ENCODE results near the gene KCNQ1. TPM values are rescaled to one million over a fixed set of nuclear protein-coding genes. Genes with fewer than 3 reads are reported as not detected.

The KCNQ1 gene
- total RNA-seq, 4 donors from 2014 or later, result 3.2 to 12.7 (median 5.5) TPM

- no peak for TF ChIP-seq CTCF (IDR thresholded peaks at IDR 0.05; ENCODE audit: low read depth)
These were observed 343.6 kb downstream of the KCNQ1 start for GRCh38 chr11:2788168-2789071.

GRCh38 chr11:2789331-2789730 lies 344.5 kb downstream of the KCNQ1 start:
- no peak for TF ChIP-seq CTCF (IDR thresholded peaks at IDR 0.05; ENCODE audit: low read depth)

DNA sequence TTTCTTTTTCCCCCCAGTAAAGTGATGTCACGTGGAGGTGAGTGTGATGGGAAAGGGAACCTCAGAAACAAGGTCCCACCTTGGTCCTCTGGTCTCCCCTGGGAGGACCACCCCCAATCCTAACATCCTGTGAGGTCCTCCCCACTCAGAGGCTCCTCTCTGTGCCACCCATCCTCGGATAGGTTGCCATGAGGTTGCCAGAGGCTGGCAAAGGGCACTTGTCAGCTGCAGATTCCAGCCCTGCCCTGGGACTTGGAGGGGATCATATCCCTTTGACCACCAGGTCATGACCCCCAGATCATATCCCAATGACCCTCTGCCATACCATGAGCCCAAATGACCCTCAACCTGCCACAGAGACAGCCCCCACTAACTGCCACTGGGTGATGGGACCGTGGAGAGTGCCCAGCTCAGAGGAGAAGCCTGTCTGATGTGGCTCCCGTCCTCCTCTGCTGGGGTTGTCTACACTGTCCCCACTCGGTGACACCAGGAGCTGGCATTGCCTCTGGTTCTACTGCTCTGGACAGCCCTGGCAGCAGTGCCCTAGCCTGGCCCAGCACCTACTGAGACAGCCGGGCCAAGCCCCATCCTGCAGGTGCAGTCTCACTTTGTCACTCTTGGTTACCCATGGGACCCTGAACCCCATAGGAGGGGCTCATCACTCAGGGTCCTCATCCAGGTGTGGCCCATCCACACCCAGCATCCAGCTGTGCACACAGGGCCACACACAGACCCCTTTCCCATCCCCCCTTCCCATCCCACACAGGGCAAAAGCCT lies 345.2 kb downstream of the KCNQ1 start:
- no peak for TF ChIP-seq CTCF (IDR thresholded peaks at IDR 0.05; ENCODE audit: low read depth)

GRCh38 chr11:2790568-2790921 lies 345.7 kb downstream of the KCNQ1 start:
- TF ChIP-seq CTCF (IDR thresholded peaks at IDR 0.05; ENCODE audit: low read depth), result no peak

- no peak for TF ChIP-seq CTCF (IDR thresholded peaks at IDR 0.05; ENCODE audit: low read depth)
These were observed 346.3 kb downstream of the KCNQ1 start for GRCh38 chr11:2791139-2791520.

DNA sequence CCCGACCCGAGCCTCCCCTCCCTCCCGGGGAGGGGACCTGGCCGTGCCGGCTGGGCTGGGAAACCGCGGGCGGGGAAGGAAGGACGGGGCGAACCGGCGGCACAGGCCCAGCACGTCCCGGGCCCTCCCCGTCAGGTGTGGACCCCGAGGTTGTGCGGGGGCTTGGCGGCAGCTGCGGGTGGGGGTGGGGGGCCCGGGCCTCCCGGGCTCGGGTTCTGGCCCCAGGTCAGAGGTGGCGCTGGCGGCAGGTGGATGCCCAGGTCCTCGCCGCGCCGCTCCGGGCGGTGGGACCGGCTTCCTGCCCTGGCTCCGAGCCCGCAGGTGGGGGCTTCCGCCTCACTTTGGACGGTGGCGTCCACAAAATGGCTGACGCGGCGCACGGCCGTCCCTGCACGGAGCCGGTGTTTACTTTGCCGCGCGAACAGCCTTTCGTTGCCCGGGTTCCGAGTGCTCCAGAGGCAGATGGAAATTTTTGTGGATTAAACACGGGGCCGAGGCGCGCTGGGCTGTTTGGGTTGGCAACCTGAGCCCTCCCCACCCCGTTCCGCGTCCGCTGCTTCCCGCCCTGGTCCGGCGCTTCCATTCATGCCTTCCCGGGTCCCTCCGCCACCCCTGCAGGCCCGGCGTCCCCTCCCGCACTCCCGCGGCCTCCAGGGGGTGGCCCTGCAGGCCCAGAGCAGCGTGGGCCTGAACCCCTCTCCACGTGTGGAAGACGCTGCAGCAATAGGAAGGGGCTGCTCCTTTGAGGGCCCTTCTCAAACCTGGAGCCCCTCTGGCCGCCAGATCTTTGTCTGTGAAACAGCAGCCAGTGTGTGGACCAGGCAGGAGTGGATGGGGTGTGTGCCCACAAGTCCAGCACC lies 346.9 kb downstream of the KCNQ1 start:
- no peak for TF ChIP-seq CTCF (IDR thresholded peaks at IDR 0.05; ENCODE audit: low read depth)
